Transverse colon (tissue), 3 donors: ENCODE data around the gene ZBED1.

Experiments used
- CTCF ChIP-seq, 5 experiments: fragments of 200-600 bp in 3 of 5; fragments of 450-650 bp in 2 of 5; sonication (generic) in 3 of 5; IDR thresholded peaks; 1 replicate in 2 of 5; 2 replicates in 3 of 5; pipeline ENCODE4 v1.5.1; 2016 to 2017; ENCODE audit warnings: antibody characterized with exemption in 5 of 5, inconsistent platforms in 3 of 5, mild to moderate bottlenecking in 2 of 5, moderate library complexity in 1 of 5
- EP300 ChIP-seq: sonication (generic); formaldehyde crosslinking; IDR thresholded peaks from one replicate; pipeline ENCODE4 v1.6.1; 2017; ENCODE audit warnings: antibody characterized with exemption, low read depth
- POLR2A ChIP-seq: fragments of 450-650 bp; IDR thresholded peaks from one replicate; pipeline ENCODE4 v1.6.1; 2016; ENCODE audit warnings: antibody characterized with exemption, mild to moderate bottlenecking, moderate library complexity

- no peak for TF ChIP-seq CTCF (IDR thresholded peaks at IDR 0.05)
- no peak for TF ChIP-seq POLR2A
- no peak for TF ChIP-seq EP300
Observed at GRCh38 chrX:2450681-2451080, 50.1 kb downstream of the ZBED1 start.
